Tibial artery (tissue), 4 donors: ENCODE data around the gene MYOZ2.

Source experiments
- DNase-seq, 2 donors: peaks; one replicate each; pipeline ENCODE4 v3.0.0-alpha.2; 2019
- H3K27ac ChIP-seq, 2 donors: fragments of 200-600 bp; sonication (generic) in 1 of 2; 1 replicate in 1 of 2; 2 replicates in 1 of 2; pipeline ENCODE4 v1.5.1; 2018 to 2019; ENCODE audit warnings: mild to moderate bottlenecking in 1 of 2
- H3K27me3 ChIP-seq, 2 donors: fragments of 200-600 bp; sonication (generic) in 1 of 2; one replicate each; pipeline versions ENCODE4 v1.5.1 to v1.6.0; 2016 to 2019
- H3K36me3 ChIP-seq, 3 donors: fragments of 200-600 bp; sonication (generic) in 2 of 3; one replicate each; pipeline ENCODE4 v1.5.1; 2016 to 2019; ENCODE audit warnings: mild to moderate bottlenecking in 2 of 3
- H3K4me1 ChIP-seq, 4 donors: fragments of 200-600 bp; sonication (generic) in 2 of 4; 1 replicate in 3 of 4; 2 replicates in 1 of 4; pipeline ENCODE4 v1.5.1; 2016 to 2019
- H3K4me3 ChIP-seq, 2 donors: fragments of 200-600 bp; sonication (generic) in 1 of 2; 1 replicate in 1 of 2; 2 replicates in 1 of 2; pipeline ENCODE4 v1.5.1; 2018 to 2019; ENCODE audit warnings: mild to moderate bottlenecking in 2 of 2
- H3K9me3 ChIP-seq, 3 donors: fragments of 200-600 bp; sonication (generic) in 1 of 3; one replicate each; pipeline ENCODE4 v1.5.1; 2016 to 2019
- CTCF ChIP-seq, 2 experiments: fragments of 200-600 bp in 1 of 2; fragments of 450-650 bp in 1 of 2; IDR thresholded peaks; one replicate each; pipeline ENCODE4 v1.5.1; 2017 to 2019; ENCODE audit warnings: antibody characterized with exemption in 2 of 2, mild to moderate bottlenecking in 1 of 2, moderate library complexity in 1 of 2
- intact Hi-C: fragments of 100-400 bp; cut with DNase I; formaldehyde crosslinking; loops from one replicate; pipeline ENCODE4 v1.15.0; 2023; ENCODE audit warnings: low total_unique reads

The MYOZ2 gene

GRCh38 chr4:119191505-119191904 lies 55.9 kb downstream of the MYOZ2 start:
- intact Hi-C loops = no loop called here
- no peak for TF ChIP-seq CTCF (IDR thresholded peaks at IDR 0.05)

GRCh38 chr4:119197772-119198212 lies 62.2 kb downstream of the MYOZ2 start:
- H3K36me3 ChIP-seq = no peaks in the 10 kb centered on the region
- intact Hi-C loops = no loop called here
- no peak for DNase-seq
- H3K4me1 ChIP-seq = no peaks in the 10 kb centered on the region
- H3K27ac ChIP-seq = no peak overlapping the region
- TF ChIP-seq CTCF (IDR thresholded peaks at IDR 0.05) = no peak
- no peaks in the 10 kb centered on the region for H3K9me3 ChIP-seq
- H3K4me3 ChIP-seq = no peak overlapping the region
- no peaks in the 10 kb centered on the region for H3K27me3 ChIP-seq

More at GRCh38 chr4:119191505-119191904, 55.9 kb downstream of the MYOZ2 start:
- no peak for DNase-seq
- H3K27me3 ChIP-seq = no peaks in the 10 kb centered on the region
- H3K9me3 ChIP-seq = no peaks in the 10 kb centered on the region
- H3K36me3 ChIP-seq = no peaks in the 10 kb centered on the region
- peaks cover 0 to 20% (median 3%) of the 10 kb centered on the region in 4 donors for H3K4me1 ChIP-seq
- H3K27ac ChIP-seq = no peak overlapping the region
- no peak overlapping the region for H3K4me3 ChIP-seq

GRCh38 chr4:119204916-119205315 lies 69.3 kb downstream of the MYOZ2 start:
- peak overlapping the region in 1 of 2 donors; percentile 54 for H3K27ac ChIP-seq
- DNase-seq = no peak
- H3K4me3 ChIP-seq = no peak overlapping the region
- intact Hi-C loops = no loop called here
- peaks cover 0 to 23% (median 4%) of the 10 kb centered on the region in 4 donors for H3K4me1 ChIP-seq
- no peak for TF ChIP-seq CTCF (IDR thresholded peaks at IDR 0.05)
- no peaks in the 10 kb centered on the region for H3K9me3 ChIP-seq
- no peaks in the 10 kb centered on the region for H3K27me3 ChIP-seq
- H3K36me3 ChIP-seq = no peaks in the 10 kb centered on the region

- Histone ChIP-seq H3K27ac (peak overlapping the region in 1 of 2 donors; percentile 54), H3K4me1 (peaks cover 0 to 23% (median 4%) of the 10 kb centered on the region in 4 donors), H3K27me3 (no peaks in the 10 kb centered on the region), H3K9me3 (no peaks in the 10 kb centered on the region), H3K4me3 (no peak overlapping the region), H3K36me3 (no peaks in the 10 kb centered on the region)
- no peak for TF ChIP-seq CTCF (IDR thresholded peaks at IDR 0.05)
- DNase-seq = no peak
- intact Hi-C loops = no loop called here
These were observed 70.1 kb downstream of the MYOZ2 start for GRCh38 chr4:119205690-119206089.

- Histone ChIP-seq H3K4me3 (no peak overlapping the region), H3K27me3 (no peaks in the 10 kb centered on the region), H3K9me3 (no peaks in the 10 kb centered on the region), H3K4me1 (peaks cover 0 to 23% (median 4%) of the 10 kb centered on the region in 4 donors), H3K36me3 (no peaks in the 10 kb centered on the region), H3K27ac (peak overlapping the region in 1 of 2 donors; percentile 18)
- TF ChIP-seq CTCF (IDR thresholded peaks at IDR 0.05) = no peak
- intact Hi-C loops = no loop called here
- DNase-seq = peak in 1 of 2 donors; percentile 43
These were observed 70.5 kb downstream of the MYOZ2 start for GRCh38 chr4:119206178-119206577.

GRCh38 chr4:119207051-119207450 lies 71.4 kb downstream of the MYOZ2 start:
- Histone ChIP-seq H3K36me3 (no peaks in the 10 kb centered on the region), H3K27ac (no peak overlapping the region), H3K9me3 (no peaks in the 10 kb centered on the region), H3K4me3 (no peak overlapping the region), H3K4me1 (peaks cover 0 to 23% (median 4%) of the 10 kb centered on the region in 4 donors), H3K27me3 (no peaks in the 10 kb centered on the region)
- DNase-seq = no peak
- intact Hi-C loops = no loop called here
- no peak for TF ChIP-seq CTCF (IDR thresholded peaks at IDR 0.05)
